Peyer's patch (tissue), 4 donors: ENCODE results near the gene SNX18. TPM values are rescaled to one million over a fixed set of nuclear protein-coding genes. Genes with fewer than 3 reads are reported as not detected.

Source experiments
- DNase-seq, 3 donors: peaks; one replicate each; pipeline ENCODE4 v3.0.0-alpha.2; 2017 to 2019
- H3K27ac ChIP-seq, 4 donors: fragments of 200-600 bp; sonication (generic); one replicate each; pipeline ENCODE4 v1.5.1; 2016 to 2019
- H3K27me3 ChIP-seq, 2 donors: fragments of 200-600 bp; sonication (generic); one replicate each; pipeline ENCODE4 v1.5.1; 2019
- H3K36me3 ChIP-seq, 3 donors: fragments of 200-600 bp; sonication (generic); one replicate each; pipeline ENCODE4 v1.5.1; 2016 to 2019
- H3K4me1 ChIP-seq, 4 donors: fragments of 200-600 bp; sonication (generic); one replicate each; pipeline ENCODE4 v1.5.1; 2016 to 2019
- H3K4me3 ChIP-seq, 4 donors: fragments of 200-600 bp; sonication (generic); 1 replicate in 3 of 4; 2 replicates in 1 of 4; pipeline ENCODE4 v1.5.1; 2016 to 2019; ENCODE audit warnings: mild to moderate bottlenecking in 1 of 4
- H3K9me3 ChIP-seq, 4 donors: fragments of 200-600 bp; sonication (generic); one replicate each; pipeline ENCODE4 v1.5.1; 2016 to 2019; ENCODE audit warnings: mild to moderate bottlenecking in 1 of 4
- CTCF ChIP-seq, 6 experiments: fragments of 450-650 bp in 4 of 6; fragments of 200-600 bp in 2 of 6; sonication (generic) in 1 of 6; IDR thresholded peaks; one replicate each; pipeline ENCODE4 v1.5.1; 2017 to 2019; ENCODE audit warnings: antibody characterized with exemption in 6 of 6, mild to moderate bottlenecking in 3 of 6, moderate library complexity in 1 of 6
- POLR2A ChIP-seq, 2 donors: fragments of 450-650 bp; IDR thresholded peaks; one replicate each; pipeline ENCODE4 v1.5.1; 2017; ENCODE audit warnings: antibody characterized with exemption in 2 of 2, mild to moderate bottlenecking in 2 of 2, moderate library complexity in 2 of 2
- total RNA-seq, 4 donors: library from RNA; depleted of rRNA; stranded (reverse); fragments of >200 nt; gene quantifications; one replicate each; pipeline ENCODE4 v1.1.0, GENCODE V29; 2016

SNX18 gene
- total RNA-seq, 4 donors from 2014 or later, result 18.2 to 28.0 (median 22.5) TPM

DNA sequence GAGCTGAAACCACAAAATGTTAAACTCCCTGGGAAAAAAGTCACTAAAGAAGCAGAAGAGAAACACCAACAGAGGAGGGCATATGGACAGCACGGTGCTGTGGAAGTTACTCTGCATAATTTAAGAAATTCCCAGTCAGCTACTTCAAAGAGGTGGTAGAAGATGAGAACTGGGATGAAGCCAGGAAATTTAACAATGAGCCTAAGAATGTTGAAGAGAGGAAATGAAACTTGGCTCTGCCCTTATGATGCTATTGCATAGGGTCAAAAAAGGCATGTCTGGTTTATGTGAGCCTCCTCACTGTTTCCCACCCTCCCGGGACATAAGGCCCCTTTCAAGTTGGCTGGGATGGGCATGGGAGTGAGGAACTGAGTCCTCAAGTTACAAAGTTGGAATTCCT is 25.4 kb upstream of the SNX18 start:
- DNase-seq, result no peak
- H3K9me3 ChIP-seq, result no peaks in the 10 kb centered on the region
- no peaks in the 10 kb centered on the region for H3K36me3 ChIP-seq
- H3K27ac ChIP-seq, result no peak overlapping the region
- no peaks in the 10 kb centered on the region for H3K4me1 ChIP-seq
- no peak overlapping the region for H3K4me3 ChIP-seq
- no peaks in the 10 kb centered on the region for H3K27me3 ChIP-seq
- TF ChIP-seq CTCF (IDR thresholded peaks at IDR 0.05), result no peak
- no peak for TF ChIP-seq POLR2A (IDR thresholded peaks at IDR 0.05)

DNA sequence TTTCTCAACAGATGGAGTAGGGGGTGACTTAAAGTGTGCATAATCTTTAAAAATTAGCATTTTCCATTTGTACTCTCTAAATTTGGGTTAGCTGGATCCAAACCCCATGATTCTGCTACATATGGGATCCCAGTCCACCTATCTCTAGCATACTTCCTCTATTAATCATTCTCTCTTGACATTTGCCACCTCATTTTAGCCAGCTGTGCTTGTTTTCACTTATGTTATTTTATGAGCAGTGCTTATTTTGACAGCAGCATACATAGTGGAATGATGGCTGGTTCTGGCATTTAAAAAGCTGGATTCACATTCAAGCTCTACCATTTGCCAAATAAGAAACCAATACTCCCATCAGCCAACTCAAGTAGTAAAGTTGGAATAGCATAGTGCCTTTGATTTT is 22.5 kb upstream of the SNX18 start:
- H3K27ac ChIP-seq, result no peak overlapping the region
- H3K27me3 ChIP-seq, result no peaks in the 10 kb centered on the region
- no peaks in the 10 kb centered on the region for H3K9me3 ChIP-seq
- no peak for TF ChIP-seq POLR2A (IDR thresholded peaks at IDR 0.05)
- no peak for TF ChIP-seq CTCF (IDR thresholded peaks at IDR 0.05)
- no peak overlapping the region for H3K4me3 ChIP-seq
- no peaks in the 10 kb centered on the region for H3K4me1 ChIP-seq
- DNase-seq, result no peak
- no peaks in the 10 kb centered on the region for H3K36me3 ChIP-seq

DNA sequence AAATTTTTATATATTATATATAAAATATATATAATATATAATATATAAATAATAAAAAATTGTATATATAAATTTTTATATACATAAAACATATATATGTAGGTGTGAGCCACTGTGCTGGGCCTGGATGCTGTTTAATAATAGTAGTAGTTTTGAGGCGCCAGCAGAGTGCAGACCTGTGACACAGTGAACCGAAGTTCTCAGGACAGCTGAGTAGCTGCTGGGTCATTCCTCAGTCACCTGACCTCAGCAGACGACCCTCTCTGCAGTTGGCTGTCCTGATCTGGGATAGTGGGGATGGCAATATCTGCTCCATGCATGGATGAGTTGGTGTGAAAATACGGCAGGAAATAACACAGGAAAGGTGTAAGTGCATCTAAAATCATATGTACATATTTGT is 3.3 kb upstream of the SNX18 start:
- H3K4me1 ChIP-seq, result peaks cover 0 to 14% (median 3%) of the 10 kb centered on the region in 4 donors
- no peak overlapping the region for H3K4me3 ChIP-seq
- H3K27me3 ChIP-seq, result no peaks in the 10 kb centered on the region
- no peaks in the 10 kb centered on the region for H3K9me3 ChIP-seq
- TF ChIP-seq CTCF (IDR thresholded peaks at IDR 0.05) (no peak), POLR2A (IDR thresholded peaks at IDR 0.05) (no peak)
- no peak for DNase-seq
- H3K27ac ChIP-seq, result no peak overlapping the region
- H3K36me3 ChIP-seq, result no peaks in the 10 kb centered on the region

DNA sequence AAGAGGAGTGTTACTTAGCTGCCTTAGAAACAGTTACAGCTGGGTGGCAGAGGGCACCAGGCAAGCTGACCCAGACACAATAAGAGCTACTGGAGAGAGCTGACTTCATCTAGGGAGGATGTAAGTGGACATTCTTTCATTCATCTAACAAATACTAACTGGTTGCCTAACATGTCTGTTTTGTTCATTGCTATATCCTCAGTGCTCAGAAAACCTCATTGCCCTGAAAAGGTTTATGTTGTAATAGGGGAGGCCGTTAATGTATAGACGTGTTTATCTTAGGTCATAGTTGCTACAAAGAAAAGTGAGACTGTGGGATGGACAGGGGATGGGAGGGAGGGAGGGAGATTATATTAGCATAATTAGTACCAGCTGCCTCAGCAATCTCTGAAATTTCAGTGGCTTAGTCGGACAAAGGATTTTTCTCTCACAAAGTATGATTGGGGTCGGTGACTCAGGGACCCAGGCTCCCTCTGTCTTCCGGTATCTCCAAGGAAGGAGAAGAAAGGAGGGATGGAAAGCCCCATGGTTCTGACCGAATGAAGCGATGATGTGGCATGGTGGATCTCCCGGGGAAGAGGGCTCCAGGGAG is 2.6 kb upstream of the SNX18 start:
- TF ChIP-seq CTCF (IDR thresholded peaks at IDR 0.05) (no peak), POLR2A (IDR thresholded peaks at IDR 0.05) (no peak)
- Histone ChIP-seq H3K9me3 (no peaks in the 10 kb centered on the region), H3K36me3 (no peaks in the 10 kb centered on the region), H3K27me3 (no peaks in the 10 kb centered on the region), H3K4me3 (no peak overlapping the region), H3K4me1 (peaks cover 0 to 17% (median 5%) of the 10 kb centered on the region in 4 donors), H3K27ac (no peak overlapping the region)
- DNase-seq, result no peak

GRCh38 chr5:54515634-54516033 is 1.9 kb upstream of the SNX18 start:
- H3K27me3 ChIP-seq, result no peaks in the 10 kb centered on the region
- TF ChIP-seq CTCF (IDR thresholded peaks at IDR 0.05) (no peak), POLR2A (IDR thresholded peaks at IDR 0.05) (no peak)
- DNase-seq, result no peak
- H3K4me3 ChIP-seq, result no peak overlapping the region
- H3K9me3 ChIP-seq, result no peaks in the 10 kb centered on the region
- no peaks in the 10 kb centered on the region for H3K36me3 ChIP-seq
- no peak overlapping the region for H3K27ac ChIP-seq
- H3K4me1 ChIP-seq, result peaks cover 0 to 17% (median 5%) of the 10 kb centered on the region in 4 donors
